T-helper 2 cell treated with Interferon-gamma antibody and Interleukin-4, amounts not matched to agents 100 ng/mL and 5 ng/mL, for 36 hours (primary cell): ENCODE data around the gene SPPL3. TPM values are rescaled to one million over a fixed set of nuclear protein-coding genes. Genes with fewer than 3 reads are reported as not detected.
"Not testable (repeated sequence)": the region's sequence is repeated elsewhere in the genome, so short reads cannot be mapped to it uniquely, and the experiment has no call there.

Experiments
- intact Hi-C: fragments of 100-400 bp; cut with micrococcal nuclease; formaldehyde crosslinking; loops from one replicate; pipeline ENCODE4 v1.15.1; 2023
- total RNA-seq: library from RNA; stranded (reverse); gene quantifications from 2 replicates; pipeline ENCODE4 v1.2.3, GENCODE V29; 2022

The SPPL3 gene, protein sequence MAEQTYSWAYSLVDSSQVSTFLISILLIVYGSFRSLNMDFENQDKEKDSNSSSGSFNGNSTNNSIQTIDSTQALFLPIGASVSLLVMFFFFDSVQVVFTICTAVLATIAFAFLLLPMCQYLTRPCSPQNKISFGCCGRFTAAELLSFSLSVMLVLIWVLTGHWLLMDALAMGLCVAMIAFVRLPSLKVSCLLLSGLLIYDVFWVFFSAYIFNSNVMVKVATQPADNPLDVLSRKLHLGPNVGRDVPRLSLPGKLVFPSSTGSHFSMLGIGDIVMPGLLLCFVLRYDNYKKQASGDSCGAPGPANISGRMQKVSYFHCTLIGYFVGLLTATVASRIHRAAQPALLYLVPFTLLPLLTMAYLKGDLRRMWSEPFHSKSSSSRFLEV
- total RNA-seq = 29.6 and 33.8 TPM in 2 replicates

- intact Hi-C loops = loop anchor here (10.0 kb wide), 1 partner anchor 49 kb away; no protein-coding TSS in a partner anchor
Observed at GRCh38 chr12:120904197-120904773, at the start of gene SPPL3. TSS of gene SPPL3 (minus strand) at chr12:120904358. CDS start at chr12:120903867, 491 bp downstream.

DNA sequence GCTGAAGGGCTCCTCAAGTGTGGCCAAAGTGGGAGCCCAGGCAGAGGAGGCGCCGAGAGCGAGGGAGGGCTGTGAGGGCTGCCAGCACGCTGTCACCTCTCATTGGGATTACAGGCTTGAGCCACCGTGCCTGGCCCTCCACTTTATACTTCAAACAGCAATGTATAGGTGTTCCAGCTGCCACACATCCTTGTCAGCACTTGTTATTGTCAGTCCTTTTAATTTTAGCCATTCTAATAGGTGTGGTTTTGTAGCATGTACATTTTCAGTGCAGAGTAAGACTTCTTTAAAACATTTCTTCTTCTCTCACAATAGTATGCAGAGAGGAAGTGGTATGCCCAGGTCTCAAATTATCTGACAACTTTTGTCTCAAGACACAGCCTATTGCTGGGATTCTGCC is 46.6 kb upstream of the SPPL3 start:
- intact Hi-C loops = no loop called here

GRCh38 chr12:120950260-120950799 is 46.2 kb upstream of the SPPL3 start:
- intact Hi-C loops = not testable (repeated sequence)

DNA sequence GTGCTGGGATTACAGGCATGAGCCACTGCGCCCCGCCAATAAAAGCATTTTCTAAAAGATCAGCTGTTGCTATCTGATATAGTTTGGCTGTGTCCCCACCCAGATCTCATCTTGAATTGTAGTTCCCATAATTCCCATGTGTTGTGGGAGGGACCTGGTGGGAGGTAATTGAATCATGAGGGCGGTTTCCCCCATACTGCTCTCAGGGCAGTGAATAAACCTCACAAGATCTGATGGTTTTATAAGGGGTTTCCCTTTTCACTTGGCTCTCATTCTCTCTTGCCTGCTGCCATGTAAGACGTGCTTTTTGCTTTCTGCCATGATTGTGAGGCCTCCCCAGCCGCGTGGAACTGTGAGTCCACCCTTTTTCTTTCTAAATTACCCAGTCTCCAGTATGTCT is 41.4 kb upstream of the SPPL3 start:
- intact Hi-C loops = not testable (repeated sequence)

DNA sequence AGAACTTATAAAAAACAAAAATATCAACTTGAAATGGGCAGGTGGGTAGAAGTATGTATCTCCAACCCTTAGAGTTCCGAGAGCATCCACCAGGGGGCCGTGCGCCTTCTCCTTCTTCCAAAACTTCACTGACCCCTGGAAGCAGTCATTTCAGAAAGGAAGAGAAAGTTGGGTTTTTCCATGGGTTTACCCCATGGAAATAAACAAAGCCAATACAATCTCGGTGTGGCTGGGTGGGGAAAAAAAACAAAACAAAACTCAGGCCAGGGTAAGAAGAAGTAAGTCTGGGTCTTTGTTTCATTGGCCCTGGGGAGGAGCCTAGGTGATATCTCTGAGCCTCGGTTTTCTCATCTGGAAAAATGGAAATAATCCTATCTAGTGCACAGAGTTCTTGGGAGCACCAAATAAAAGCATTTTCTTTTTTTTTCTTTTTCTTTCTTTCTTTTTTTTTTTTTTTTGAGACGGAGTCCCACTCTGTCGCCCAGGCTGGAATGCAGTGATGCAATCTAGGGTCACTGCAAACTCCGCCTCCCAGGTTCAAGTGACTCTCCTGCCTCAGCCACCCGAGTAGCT is 40.6 kb upstream of the SPPL3 start:
- intact Hi-C loops = loop anchor here (1.0 kb wide), 2 partner anchors 27 to 166 kb away; no protein-coding TSS in a partner anchor

DNA sequence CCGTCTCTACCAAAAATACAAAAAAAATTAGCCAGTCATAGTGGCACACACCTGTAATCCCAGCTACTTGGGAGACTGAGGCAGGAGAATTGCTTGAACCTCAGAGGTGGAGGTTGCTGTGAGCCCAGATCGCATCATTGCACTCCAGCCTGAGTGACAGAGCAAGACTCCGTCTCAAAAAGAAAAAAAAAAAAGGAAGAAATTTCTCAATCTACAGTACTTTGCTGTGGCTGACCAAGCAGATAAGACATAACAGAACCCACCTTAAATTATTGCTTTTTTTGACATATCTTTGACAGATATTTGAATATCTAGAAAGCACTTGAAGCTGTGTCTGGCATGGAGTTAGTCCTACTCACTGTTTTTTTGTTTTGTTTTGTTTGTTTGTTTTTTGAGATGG is 39.3 kb upstream of the SPPL3 start:
- intact Hi-C loops = no loop called here

- intact Hi-C loops = no loop called here
Observed at GRCh38 chr12:120941846-120942405, 37.8 kb upstream of the SPPL3 start.

DNA sequence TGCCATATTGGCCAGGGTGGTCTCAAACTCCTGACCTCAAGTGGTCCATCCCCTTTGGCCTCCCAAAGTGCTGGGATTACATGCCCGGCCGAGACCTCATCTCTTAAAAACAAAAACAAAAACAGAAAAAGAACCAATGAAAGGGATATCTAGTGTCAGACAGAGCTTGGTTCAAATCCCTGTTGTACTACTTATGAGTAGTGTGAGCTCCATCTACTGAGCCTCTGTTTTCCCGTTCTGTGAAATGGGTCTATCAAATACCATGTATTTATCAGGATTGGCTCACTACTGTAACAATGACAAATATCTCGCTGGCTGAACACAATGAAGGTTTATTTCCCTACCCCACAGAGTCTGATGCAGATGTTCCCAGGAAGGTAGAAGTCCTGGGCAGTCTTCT is 37.3 kb upstream of the SPPL3 start:
- intact Hi-C loops = no loop called here

DNA sequence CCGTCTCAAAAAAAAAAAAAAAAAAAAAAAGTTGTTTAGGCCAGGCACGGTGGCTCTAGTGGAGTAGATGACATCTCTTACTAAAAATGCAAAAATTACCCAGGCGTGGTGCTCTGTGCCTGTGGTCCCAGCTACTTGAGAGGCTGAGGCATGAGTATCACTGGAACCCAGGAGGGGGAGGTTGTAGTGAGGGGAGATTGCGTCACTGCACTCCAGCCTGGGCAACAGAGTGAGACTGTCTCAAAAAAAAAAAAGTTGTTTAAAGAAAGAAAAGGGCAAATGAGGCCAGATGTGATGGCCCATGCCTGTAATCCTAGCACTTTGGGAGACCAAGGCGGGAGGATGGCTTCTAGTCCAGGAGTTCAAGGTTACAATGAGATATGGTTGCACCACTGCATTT is 36.6 kb upstream of the SPPL3 start:
- intact Hi-C loops = no loop called here

DNA sequence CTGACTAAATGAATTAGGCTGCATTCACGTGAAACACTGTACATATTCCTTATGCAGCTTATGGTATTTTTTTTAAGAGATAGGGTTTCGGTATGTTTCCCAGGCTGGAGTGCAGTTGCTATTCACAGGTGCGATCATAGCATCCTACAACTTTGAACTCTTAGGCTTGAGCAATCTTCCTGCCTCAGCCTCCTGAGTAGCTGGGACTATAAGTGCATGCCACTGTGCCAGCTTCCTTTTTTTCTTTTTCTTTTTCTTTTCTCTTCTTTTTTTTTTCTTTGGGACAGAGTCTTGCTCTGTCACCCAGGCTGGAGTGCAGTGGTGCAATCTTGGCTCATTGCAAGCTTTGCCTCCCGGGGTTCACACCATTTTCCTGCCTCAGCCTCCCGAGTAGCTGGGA is 35.8 kb upstream of the SPPL3 start:
- intact Hi-C loops = no loop called here

- intact Hi-C loops = no loop called here
Observed at GRCh38 chr12:120939523-120939922, 35.4 kb upstream of the SPPL3 start.

GRCh38 chr12:120938496-120938895 is 34.3 kb upstream of the SPPL3 start:
- intact Hi-C loops = no loop called here

DNA sequence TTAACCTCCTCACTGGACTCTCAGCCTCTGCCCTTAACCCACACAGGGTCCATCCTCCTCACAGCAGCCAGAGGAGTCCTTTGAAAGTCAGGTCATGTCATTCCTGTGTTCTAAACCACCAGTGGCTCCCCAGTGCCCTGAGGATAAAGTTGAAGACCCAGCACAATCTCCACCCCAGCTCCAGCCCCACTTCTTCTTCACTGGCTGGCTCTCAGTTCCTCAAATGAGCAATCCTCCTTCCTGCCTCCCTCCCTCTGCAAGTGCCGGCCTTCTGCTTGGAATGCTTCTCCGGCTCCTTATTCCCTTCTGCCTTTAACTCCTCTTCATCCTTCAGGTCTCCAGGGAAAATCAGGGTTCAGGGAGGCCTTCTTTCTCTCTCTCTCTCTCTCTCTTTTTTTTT is 32.0 kb upstream of the SPPL3 start:
- intact Hi-C loops = no loop called here

GRCh38 chr12:120933786-120934185 is 29.6 kb upstream of the SPPL3 start:
- intact Hi-C loops = no loop called here

DNA sequence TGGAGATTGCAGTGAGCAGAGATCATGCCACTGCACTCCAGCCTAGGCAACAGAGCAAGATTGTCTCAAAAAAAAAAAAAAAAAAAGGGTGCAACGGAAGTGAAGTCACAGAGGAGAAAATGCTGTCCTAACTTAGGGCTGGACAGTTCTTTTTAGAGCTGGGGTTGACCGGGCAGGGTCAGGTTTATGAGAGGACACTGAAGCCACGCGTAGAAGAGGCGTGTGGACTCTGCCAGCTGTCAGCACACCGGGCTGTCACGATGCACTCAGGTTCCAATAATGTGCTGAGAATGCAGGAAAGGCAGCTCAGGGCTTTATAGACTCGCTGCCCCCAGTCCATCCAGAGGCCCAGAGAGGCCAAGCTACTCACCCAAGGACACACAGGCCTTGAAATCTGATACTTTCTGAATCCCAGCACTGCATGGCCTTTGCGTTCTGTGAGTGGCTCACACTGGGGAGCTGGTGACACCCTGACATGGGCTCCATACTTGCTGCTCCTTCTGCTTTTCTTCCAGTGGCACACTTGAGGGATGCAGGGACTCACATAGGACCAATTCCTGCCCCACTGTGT is 28.9 kb upstream of the SPPL3 start:
- intact Hi-C loops = no loop called here

GRCh38 chr12:120932058-120932457 is 27.9 kb upstream of the SPPL3 start:
- intact Hi-C loops = no loop called here

- intact Hi-C loops = no loop called here
Observed at GRCh38 chr12:120930032-120930431, 25.9 kb upstream of the SPPL3 start.

GRCh38 chr12:120928864-120929652 is 24.9 kb upstream of the SPPL3 start:
- intact Hi-C loops = no loop called here

- intact Hi-C loops = no loop called here
Observed at GRCh38 chr12:120925740-120926563, 21.8 kb upstream of the SPPL3 start.

- intact Hi-C loops = no loop called here
Observed at GRCh38 chr12:120922279-120922678, 18.1 kb upstream of the SPPL3 start.
